ENCODE measurements around the gene GFRAL.

DNA sequence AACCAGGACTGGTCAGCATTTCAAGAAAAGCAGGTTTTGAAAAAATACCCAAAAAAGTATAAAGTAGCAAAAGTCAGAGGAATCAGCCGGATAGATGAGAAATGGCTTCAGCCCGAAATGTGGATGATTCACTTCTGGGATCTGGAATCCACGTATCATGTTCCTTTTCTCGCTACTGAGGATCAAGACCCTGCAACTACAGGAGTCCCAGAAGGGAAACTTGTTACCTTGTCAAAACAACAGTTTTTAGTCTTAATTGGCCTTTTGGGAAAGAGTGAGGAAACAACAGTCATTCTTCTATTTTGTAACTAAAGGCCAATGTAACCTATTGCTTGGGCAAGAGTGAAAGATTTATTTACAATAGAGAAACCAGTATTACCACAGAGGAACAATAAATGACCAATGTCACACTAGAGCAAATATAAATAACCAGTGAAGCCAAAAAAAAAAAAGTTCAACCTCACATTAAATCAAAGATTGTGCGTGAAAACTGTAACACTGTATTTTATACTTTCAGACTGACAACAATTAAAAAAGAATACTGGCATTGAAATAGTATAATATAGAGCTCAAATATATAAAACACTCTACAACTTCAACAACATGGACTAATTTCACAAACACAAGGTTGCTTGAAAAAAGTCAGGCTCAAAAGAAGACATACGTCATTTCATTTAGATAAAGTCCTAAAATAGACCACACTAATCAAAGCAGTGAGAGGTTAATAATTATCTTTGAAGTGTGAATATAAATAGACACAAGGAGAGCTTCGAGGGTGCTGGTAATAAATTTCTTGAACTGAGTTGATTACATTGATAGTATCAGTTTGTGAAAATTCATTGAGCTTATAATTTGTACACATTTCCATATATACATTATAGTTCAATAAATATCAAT is 116.2 kb downstream of the GFRAL start:
- TF ChIP-seq, protein P1, sequence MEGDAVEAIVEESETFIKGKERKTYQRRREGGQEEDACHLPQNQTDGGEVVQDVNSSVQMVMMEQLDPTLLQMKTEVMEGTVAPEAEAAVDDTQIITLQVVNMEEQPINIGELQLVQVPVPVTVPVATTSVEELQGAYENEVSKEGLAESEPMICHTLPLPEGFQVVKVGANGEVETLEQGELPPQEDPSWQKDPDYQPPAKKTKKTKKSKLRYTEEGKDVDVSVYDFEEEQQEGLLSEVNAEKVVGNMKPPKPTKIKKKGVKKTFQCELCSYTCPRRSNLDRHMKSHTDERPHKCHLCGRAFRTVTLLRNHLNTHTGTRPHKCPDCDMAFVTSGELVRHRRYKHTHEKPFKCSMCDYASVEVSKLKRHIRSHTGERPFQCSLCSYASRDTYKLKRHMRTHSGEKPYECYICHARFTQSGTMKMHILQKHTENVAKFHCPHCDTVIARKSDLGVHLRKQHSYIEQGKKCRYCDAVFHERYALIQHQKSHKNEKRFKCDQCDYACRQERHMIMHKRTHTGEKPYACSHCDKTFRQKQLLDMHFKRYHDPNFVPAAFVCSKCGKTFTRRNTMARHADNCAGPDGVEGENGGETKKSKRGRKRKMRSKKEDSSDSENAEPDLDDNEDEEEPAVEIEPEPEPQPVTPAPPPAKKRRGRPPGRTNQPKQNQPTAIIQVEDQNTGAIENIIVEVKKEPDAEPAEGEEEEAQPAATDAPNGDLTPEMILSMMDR (IDR thresholded peaks at IDR 0.05) = no peak
- TF ChIP-seq POLR2A (IDR thresholded peaks at IDR 0.05) = no peak

Data from body of pancreas (tissue), 4 donors.